ENCODE results near the gene BCAS3. TPM values are rescaled to one million over a fixed set of nuclear protein-coding genes. Genes with fewer than 3 reads are reported as not detected.

Gene BCAS3
- polyA plus RNA-seq, 1 donor from 2014 or later = 21.6 TPM

GRCh38 chr17:61127960-61128359, 450.3 kb downstream of the BCAS3 start:
- TF ChIP-seq, protein P1, sequence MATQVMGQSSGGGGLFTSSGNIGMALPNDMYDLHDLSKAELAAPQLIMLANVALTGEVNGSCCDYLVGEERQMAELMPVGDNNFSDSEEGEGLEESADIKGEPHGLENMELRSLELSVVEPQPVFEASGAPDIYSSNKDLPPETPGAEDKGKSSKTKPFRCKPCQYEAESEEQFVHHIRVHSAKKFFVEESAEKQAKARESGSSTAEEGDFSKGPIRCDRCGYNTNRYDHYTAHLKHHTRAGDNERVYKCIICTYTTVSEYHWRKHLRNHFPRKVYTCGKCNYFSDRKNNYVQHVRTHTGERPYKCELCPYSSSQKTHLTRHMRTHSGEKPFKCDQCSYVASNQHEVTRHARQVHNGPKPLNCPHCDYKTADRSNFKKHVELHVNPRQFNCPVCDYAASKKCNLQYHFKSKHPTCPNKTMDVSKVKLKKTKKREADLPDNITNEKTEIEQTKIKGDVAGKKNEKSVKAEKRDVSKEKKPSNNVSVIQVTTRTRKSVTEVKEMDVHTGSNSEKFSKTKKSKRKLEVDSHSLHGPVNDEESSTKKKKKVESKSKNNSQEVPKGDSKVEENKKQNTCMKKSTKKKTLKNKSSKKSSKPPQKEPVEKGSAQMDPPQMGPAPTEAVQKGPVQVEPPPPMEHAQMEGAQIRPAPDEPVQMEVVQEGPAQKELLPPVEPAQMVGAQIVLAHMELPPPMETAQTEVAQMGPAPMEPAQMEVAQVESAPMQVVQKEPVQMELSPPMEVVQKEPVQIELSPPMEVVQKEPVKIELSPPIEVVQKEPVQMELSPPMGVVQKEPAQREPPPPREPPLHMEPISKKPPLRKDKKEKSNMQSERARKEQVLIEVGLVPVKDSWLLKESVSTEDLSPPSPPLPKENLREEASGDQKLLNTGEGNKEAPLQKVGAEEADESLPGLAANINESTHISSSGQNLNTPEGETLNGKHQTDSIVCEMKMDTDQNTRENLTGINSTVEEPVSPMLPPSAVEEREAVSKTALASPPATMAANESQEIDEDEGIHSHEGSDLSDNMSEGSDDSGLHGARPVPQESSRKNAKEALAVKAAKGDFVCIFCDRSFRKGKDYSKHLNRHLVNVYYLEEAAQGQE (IDR thresholded peaks at IDR 0.05; ENCODE audit: borderline replicate concordance) = no peak
- no peak for TF ChIP-seq MXI1 (conservative IDR thresholded peaks at IDR 0.05; ENCODE audit: poor library complexity, severe bottlenecking)
- TF ChIP-seq TAF1 (IDR thresholded peaks at IDR 0.05; ENCODE audit: low read depth) = no peak
- no peak for TF ChIP-seq EZH2 (IDR thresholded peaks at IDR 0.05; ENCODE audit: borderline replicate concordance, insufficient read depth, low read length, poor library complexity, severe bottlenecking)
- TF ChIP-seq EP300 (conservative IDR thresholded peaks at IDR 0.05; ENCODE audit: poor library complexity, severe bottlenecking) = no peak
- TF ChIP-seq SMC3 (conservative IDR thresholded peaks at IDR 0.05; ENCODE audit: poor library complexity) = no peak
- no peak for TF ChIP-seq RAD21 (conservative IDR thresholded peaks at IDR 0.05)
- no peak for TF ChIP-seq POLR2AphosphoS5 (IDR thresholded peaks at IDR 0.05)
- TF ChIP-seq, protein P2, sequence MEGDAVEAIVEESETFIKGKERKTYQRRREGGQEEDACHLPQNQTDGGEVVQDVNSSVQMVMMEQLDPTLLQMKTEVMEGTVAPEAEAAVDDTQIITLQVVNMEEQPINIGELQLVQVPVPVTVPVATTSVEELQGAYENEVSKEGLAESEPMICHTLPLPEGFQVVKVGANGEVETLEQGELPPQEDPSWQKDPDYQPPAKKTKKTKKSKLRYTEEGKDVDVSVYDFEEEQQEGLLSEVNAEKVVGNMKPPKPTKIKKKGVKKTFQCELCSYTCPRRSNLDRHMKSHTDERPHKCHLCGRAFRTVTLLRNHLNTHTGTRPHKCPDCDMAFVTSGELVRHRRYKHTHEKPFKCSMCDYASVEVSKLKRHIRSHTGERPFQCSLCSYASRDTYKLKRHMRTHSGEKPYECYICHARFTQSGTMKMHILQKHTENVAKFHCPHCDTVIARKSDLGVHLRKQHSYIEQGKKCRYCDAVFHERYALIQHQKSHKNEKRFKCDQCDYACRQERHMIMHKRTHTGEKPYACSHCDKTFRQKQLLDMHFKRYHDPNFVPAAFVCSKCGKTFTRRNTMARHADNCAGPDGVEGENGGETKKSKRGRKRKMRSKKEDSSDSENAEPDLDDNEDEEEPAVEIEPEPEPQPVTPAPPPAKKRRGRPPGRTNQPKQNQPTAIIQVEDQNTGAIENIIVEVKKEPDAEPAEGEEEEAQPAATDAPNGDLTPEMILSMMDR (IDR thresholded peaks at IDR 0.05; ENCODE audit: poor library complexity, severe bottlenecking) = no peak
- no peaks in the 10 kb centered on the region for H4K20me1 ChIP-seq (ENCODE audit: insufficient read depth)
- H3K4me3 ChIP-seq (ENCODE audit: low read length) = no peak overlapping the region
- no peaks in the 10 kb centered on the region for H3K79me2 ChIP-seq (replicated peaks; ENCODE audit: insufficient read depth, low read length)
- no peaks in the 10 kb centered on the region for H3K27me3 ChIP-seq (ENCODE audit: insufficient read depth, low read depth, low read length)
- H2AFZ ChIP-seq (ENCODE audit: low read depth, low read length) = no peak overlapping the region
- no peak overlapping the region for H3K4me2 ChIP-seq (ENCODE audit: low read length)
- H3K9me2 ChIP-seq (ENCODE audit: insufficient read depth, low read length) = no peaks in the 10 kb centered on the region
- H3K9ac ChIP-seq (ENCODE audit: low read length) = no peak overlapping the region
- no peak overlapping the region for H3K27ac ChIP-seq (ENCODE audit: low read length)
- H3K9me3 ChIP-seq (ENCODE audit: low read length) = no peaks in the 10 kb centered on the region
- H3K36me3 ChIP-seq (ENCODE audit: insufficient read depth, low read length) = no peaks in the 10 kb centered on the region
- H3F3A ChIP-seq (ENCODE audit: insufficient read depth, low read length, poor library complexity, severe bottlenecking) = no peaks in the 10 kb centered on the region

GRCh38 chr17:61128661-61129115, 451.0 kb downstream of the BCAS3 start:
- no peak overlapping the region for H2AFZ ChIP-seq (ENCODE audit: low read depth, low read length)

More at GRCh38 chr17:61128661-61129115, 451.0 kb downstream of the BCAS3 start:
- Histone ChIP-seq H3K9ac (ENCODE audit: low read length) (no peak overlapping the region), H3K4me2 (ENCODE audit: low read length) (no peak overlapping the region), H3K9me2 (ENCODE audit: insufficient read depth, low read length) (no peaks in the 10 kb centered on the region), H3K9me3 (ENCODE audit: low read length) (no peaks in the 10 kb centered on the region), H3K27me3 (ENCODE audit: insufficient read depth, low read depth, low read length) (no peaks in the 10 kb centered on the region), H3K36me3 (ENCODE audit: insufficient read depth, low read length) (no peaks in the 10 kb centered on the region), H4K20me1 (ENCODE audit: insufficient read depth) (no peaks in the 10 kb centered on the region), H3K4me3 (ENCODE audit: low read length) (no peak overlapping the region), H3K27ac (ENCODE audit: low read length) (no peak overlapping the region), H3F3A (ENCODE audit: insufficient read depth, low read length, poor library complexity, severe bottlenecking) (no peaks in the 10 kb centered on the region), H3K79me2 (replicated peaks; ENCODE audit: insufficient read depth, low read length) (no peaks in the 10 kb centered on the region)
- TF ChIP-seq POLR2AphosphoS5 (IDR thresholded peaks at IDR 0.05) (no peak), RAD21 (conservative IDR thresholded peaks at IDR 0.05) (no peak), MXI1 (conservative IDR thresholded peaks at IDR 0.05; ENCODE audit: poor library complexity, severe bottlenecking) (no peak), EZH2 (IDR thresholded peaks at IDR 0.05; ENCODE audit: borderline replicate concordance, insufficient read depth, low read length, poor library complexity, severe bottlenecking) (no peak), TAF1 (IDR thresholded peaks at IDR 0.05; ENCODE audit: low read depth) (no peak), SMC3 (conservative IDR thresholded peaks at IDR 0.05; ENCODE audit: poor library complexity) (no peak), EP300 (conservative IDR thresholded peaks at IDR 0.05; ENCODE audit: poor library complexity, severe bottlenecking) (no peak)
- TF ChIP-seq, protein P1 (IDR thresholded peaks at IDR 0.05; ENCODE audit: borderline replicate concordance) = no peak
- TF ChIP-seq, protein P2 (IDR thresholded peaks at IDR 0.05; ENCODE audit: poor library complexity, severe bottlenecking) = no peak
